Endodermal cell (in vitro differentiated cells): ENCODE measurements around the gene MC2R. TPM values are rescaled to one million over a fixed set of nuclear protein-coding genes. Genes with fewer than 3 reads are reported as not detected.

ENCODE experiments used
- DNase-seq: peaks from one replicate; pipeline ENCODE4 v3.0.0-alpha.2; 2017
- H3K27ac ChIP-seq: 2 replicates; pipeline ENCODE4 v1.5.1; 2013; ENCODE audit warnings: mild to moderate bottlenecking, low read depth, low read length, moderate library complexity
- H3K27me3 ChIP-seq: 2 replicates; pipeline ENCODE4 v1.6.1; 2013; ENCODE audit warnings: mild to moderate bottlenecking, low read length, moderate library complexity; ENCODE audit not compliant: insufficient read depth, control insufficient read depth, poor library complexity, severe bottlenecking
- H3K36me3 ChIP-seq: 2 replicates; pipeline ENCODE4 v1.7.0; 2013; ENCODE audit warnings: mild to moderate bottlenecking, low read length, moderate library complexity; ENCODE audit not compliant: control insufficient read depth, insufficient read depth
- H3K4me1 ChIP-seq: one replicate; pipeline ENCODE4 v1.7.0; 2013; ENCODE audit warnings: low read length; ENCODE audit not compliant: control insufficient read depth, insufficient read depth
- H3K4me3 ChIP-seq: 2 replicates; pipeline ENCODE4 v1.5.1; 2013; ENCODE audit warnings: mild to moderate bottlenecking, low read length, moderate library complexity
- H3K9ac ChIP-seq: 2 replicates; pipeline ENCODE4 v1.6.1; 2013; ENCODE audit warnings: mild to moderate bottlenecking, low read length, moderate library complexity; ENCODE audit not compliant: poor library complexity, severe bottlenecking; ENCODE audit errors: extremely low read depth
- H3K9me3 ChIP-seq: 2 replicates; pipeline ENCODE4 v1.6.1; 2013; ENCODE audit warnings: mild to moderate bottlenecking, low read length, moderate library complexity; ENCODE audit not compliant: control insufficient read depth
- H3K27ac Mint-ChIP-seq: 2 replicates; pipeline ENCODE4 v1.8.0; 2020; ENCODE audit warnings: mixed read lengths
- H3K27me3 Mint-ChIP-seq: 2 replicates; pipeline ENCODE4 v1.8.0; 2021; ENCODE audit warnings: mild to moderate bottlenecking, mixed read lengths; ENCODE audit not compliant: insufficient read depth
- H3K36me3 Mint-ChIP-seq: 2 replicates; pipeline ENCODE4 v1.8.0; 2020; ENCODE audit warnings: low read depth, mixed read lengths
- H3K4me1 Mint-ChIP-seq: 2 replicates; pipeline ENCODE4 v1.8.0; 2020; ENCODE audit warnings: mixed read lengths
- H3K4me3 Mint-ChIP-seq: 2 replicates; pipeline ENCODE4 v1.8.0; 2020; ENCODE audit warnings: mild to moderate bottlenecking, moderate library complexity, mixed read lengths
- H3K9me3 Mint-ChIP-seq: 2 replicates; pipeline ENCODE4 v1.8.0; 2020; ENCODE audit warnings: mild to moderate bottlenecking, mixed read lengths
- CTCF ChIP-seq: fragments of 200-600 bp; sonication (generic); conservative IDR thresholded peaks from 2 replicates; pipeline ENCODE4 v1.5.0; 2021; ENCODE audit warnings: antibody characterized with exemption, mild to moderate bottlenecking
- WGBS, 2 experiments: methylation state at CpG; one replicate each; pipeline versions ENCODE4 v1.1.5 to v1.1.7; 2013; ENCODE audit warnings: missing lambda C conversion rate in 2 of 2, mixed read lengths in 1 of 2; ENCODE audit not compliant: insufficient coverage in 1 of 2, insufficient read length in 1 of 2; 5-methylcytosine and 5-hydroxymethylcytosine counted together
- long read RNA-seq, 4 experiments: library from polyadenylated mRNA in 2 of 4; library from RNA in 1 of 4; library from capped mRNA in 1 of 4; stranded (forward) in 3 of 4; unstranded in 1 of 4; transcript quantifications; one replicate each; pipeline ENCODE4 v2.0.0, GENCODE V29; 2020 to 2021; ENCODE audit warnings: inconsistent platforms in 1 of 4
- polyA plus RNA-seq, 2 experiments: library from polyadenylated mRNA; stranded (reverse); fragments of 50-300 nt; gene quantifications; one replicate each; pipeline ENCODE4 v1.2.3, GENCODE V29; 2013
- total RNA-seq, 2 donors: library from RNA; stranded (reverse); fragmentation: NEBNext Ultra II Directional in 1 of 2; extraction: Animal tissue kit (Norgen Biotek cat#: 25700) in 1 of 2; gene quantifications; 2 replicates in 1 of 2; 3 replicates in 1 of 2; pipeline ENCODE4 v1.2.1, GENCODE V29; 2021

Gene MC2R
- not detected for total RNA-seq
- polyA plus RNA-seq (2013, experiment 1 of 2) = not detected
- polyA plus RNA-seq (2013, experiment 2 of 2) = not detected
- long read RNA-seq, experiment 1 = 0 reads
- long read RNA-seq, experiment 2 = 0 reads
- long read RNA-seq, experiment 3 = 0 reads
- long read RNA-seq, experiment 4 = 0 reads

GRCh38 chr18:13915391-13915790 lies at the start of gene MC2R:
Gene MC2R, minus strand, starts transcription at chr18:13915536. Its CDS starts 30,018 bp downstream, at chr18:13885518.
- Mint-ChIP-seq H3K4me1 (peaks cover 4% of the 10 kb centered on the region), H3K4me3 (no peak within 1 kb of the TSS)

GRCh38 chr18:13945811-13946210 lies 30.5 kb upstream of the MC2R start:
- H3K4me1 Mint-ChIP-seq = no peaks in the 10 kb centered on the region

More at GRCh38 chr18:13915391-13915790, at the start of gene MC2R:
- no peak for DNase-seq
- Mint-ChIP-seq H3K9me3 (no peaks in the 10 kb centered on the region), H3K27ac (no peak within 1 kb of the TSS), H3K36me3 (no peaks in the 10 kb centered on the region), H3K27me3 (no peaks in the 10 kb centered on the region)
- H3K27me3 ChIP-seq = no peaks in the 10 kb centered on the region
- no peak within 1 kb of the TSS for H3K9ac ChIP-seq
- no peak for TF ChIP-seq CTCF
- no peaks in the 10 kb centered on the region for H3K36me3 ChIP-seq
- H3K9me3 ChIP-seq = no peaks in the 10 kb centered on the region
- no peak within 1 kb of the TSS for H3K27ac ChIP-seq
- 89 to 90% methylated on average over 1 to 4 of the region's 4 CpGs for WGBS, 2 experiments
- H3K4me3 ChIP-seq = no peak within 1 kb of the TSS
- peaks cover 2% of the 10 kb centered on the region for H3K4me1 ChIP-seq

GRCh38 chr18:13943338-13943737 lies 28.0 kb upstream of the MC2R start:
- Histone ChIP-seq H3K27me3 (no peaks in the 10 kb centered on the region), H3K27ac (no peak overlapping the region), H3K4me3 (no peak overlapping the region), H3K9ac (no peak overlapping the region), H3K9me3 (no peaks in the 10 kb centered on the region), H3K36me3 (no peaks in the 10 kb centered on the region), H3K4me1 (no peaks in the 10 kb centered on the region)
- Mint-ChIP-seq H3K36me3 (no peaks in the 10 kb centered on the region), H3K9me3 (peaks cover 11% of the 10 kb centered on the region), H3K4me1 (no peaks in the 10 kb centered on the region), H3K27ac (no peak overlapping the region), H3K4me3 (no peak overlapping the region), H3K27me3 (no peaks in the 10 kb centered on the region)
- 73 to 88% methylated on average over 1 to 2 of the region's 2 CpGs for WGBS, 2 experiments
- TF ChIP-seq CTCF = no peak
- no peak for DNase-seq

More at GRCh38 chr18:13945811-13946210, 30.5 kb upstream of the MC2R start:
- no peaks in the 10 kb centered on the region for H3K36me3 ChIP-seq
- no peaks in the 10 kb centered on the region for H3K4me1 ChIP-seq
- Mint-ChIP-seq H3K4me3 (no peak overlapping the region), H3K36me3 (no peaks in the 10 kb centered on the region), H3K27me3 (no peaks in the 10 kb centered on the region), H3K27ac (no peak overlapping the region), H3K9me3 (peaks cover 14% of the 10 kb centered on the region)
- H3K27me3 ChIP-seq = no peaks in the 10 kb centered on the region
- no peak overlapping the region for H3K9ac ChIP-seq
- no peak for TF ChIP-seq CTCF
- H3K27ac ChIP-seq = no peak overlapping the region
- 92% methylated on average over 2 of the region's 2 CpGs for WGBS, 2 experiments
- no peaks in the 10 kb centered on the region for H3K9me3 ChIP-seq
- H3K4me3 ChIP-seq = no peak overlapping the region
- DNase-seq = no peak
